Ovary (tissue), 9 donors: Measurements from ENCODE around the gene ACTN2. TPM values are rescaled to one million over a fixed set of nuclear protein-coding genes. Genes with fewer than 3 reads are reported as not detected.

Experiments
- DNase-seq, 5 donors: peaks; one replicate each; pipeline ENCODE4 v3.0.0-alpha.2; 2019 to 2020
- H3K27ac ChIP-seq, 2 donors: fragments of 200-600 bp; one replicate each; pipeline versions ENCODE4 v1.5.1 to v1.8.0; 2019 to 2022
- H3K27me3 ChIP-seq: fragments of 200-600 bp; one replicate; pipeline ENCODE4 v1.8.0; 2022
- H3K36me3 ChIP-seq: fragments of 200-600 bp; sonication (generic); one replicate; pipeline ENCODE4 v1.5.1; 2019
- H3K4me1 ChIP-seq: one replicate; pipeline ENCODE4 v1.8.1; 2013; ENCODE audit warnings: mild to moderate bottlenecking, moderate library complexity; ENCODE audit not compliant: insufficient read depth
- H3K4me3 ChIP-seq: fragments of 200-600 bp; sonication (generic); one replicate; pipeline ENCODE4 v1.5.1; 2017
- H3K9me3 ChIP-seq, 2 donors: fragments of 200-600 bp in 1 of 2; sonication (generic) in 1 of 2; one replicate each; pipeline versions ENCODE4 v1.5.1 to v1.8.1; 2013 to 2019; ENCODE audit warnings: mild to moderate bottlenecking in 1 of 2, moderate library complexity in 1 of 2
- EP300 ChIP-seq: sonication (generic); formaldehyde crosslinking; IDR thresholded peaks from one replicate; pipeline ENCODE4 v1.6.1; 2017; ENCODE audit warnings: antibody characterized with exemption
- POLR2A ChIP-seq: fragments of 450-650 bp; IDR thresholded peaks from one replicate; pipeline ENCODE4 v1.6.1; 2017; ENCODE audit warnings: antibody characterized with exemption, mild to moderate bottlenecking, moderate library complexity
- WGBS, 3 donors: extraction: QIAGEN DNeasy Blood & Tissue Kit in 1 of 3; methylation state at CpG; one replicate each; pipeline versions ENCODE4 v1.1.5 to v1.1.7; 2013 to 2017; 5-methylcytosine and 5-hydroxymethylcytosine counted together
- intact Hi-C, 4 donors: fragments of 100-400 bp; cut with DNase I; formaldehyde crosslinking; loops; one replicate each; pipeline versions ENCODE4 v1.11.0 to v1.15.1; 2022 to 2023
- polyA plus RNA-seq, 2 donors: library from polyadenylated mRNA; stranded (reverse); fragments of 200-250 nt in 1 of 2; fragments of 350-450 nt in 1 of 2; fragmentation: Illumina TruSeq in 1 of 2; extraction: RNeasy Lipid Tissue Mini Kit (QIAGEN cat#74804) in 1 of 2; gene quantifications; one replicate each; pipeline ENCODE4 v1.2.3, GENCODE V29; 2013 to 2014
- total RNA-seq, 7 donors: library from RNA; depleted of rRNA in 2 of 7; stranded (reverse); fragments of >200 nt in 2 of 7; fragmentation: NEBNext Ultra II Directional in 3 of 7; extraction: Animal tissue kit (Norgen Biotek cat#: 25700) in 3 of 7; gene quantifications; one replicate each; pipeline versions ENCODE4 v1.1.0 to v1.2.4, GENCODE V29; 2016 to 2023
- TF ChIP-seq, protein P1 (sequence below), 3 donors: fragments of 450-650 bp in 2 of 3; fragments of 200-600 bp in 1 of 3; IDR thresholded peaks; one replicate each; pipeline versions ENCODE4 v1.5.1 to v1.8.0; 2016 to 2022; ENCODE audit warnings: antibody characterized with exemption in 3 of 3, mild to moderate bottlenecking in 1 of 3
- donor health status: DM: no; HTN: no; CAD: no; lungs with moderate emphysema.
- donor health status: DM: no; HTN: no; CAD: no.
- donor health status: Bipolar disorder and iron deficiency.
- donor health status: DM: yes; HTN: yes; CAD: no.
- donor health status: DM: no; HTN: no; CAD: no.
- donor health status: DM: yes; HTN: yes; CAD: no.

ACTN2 gene
- total and polyA plus RNA-seq, 9 donors, result 0.34 to 2.7 (median 1.1) TPM

DNA sequence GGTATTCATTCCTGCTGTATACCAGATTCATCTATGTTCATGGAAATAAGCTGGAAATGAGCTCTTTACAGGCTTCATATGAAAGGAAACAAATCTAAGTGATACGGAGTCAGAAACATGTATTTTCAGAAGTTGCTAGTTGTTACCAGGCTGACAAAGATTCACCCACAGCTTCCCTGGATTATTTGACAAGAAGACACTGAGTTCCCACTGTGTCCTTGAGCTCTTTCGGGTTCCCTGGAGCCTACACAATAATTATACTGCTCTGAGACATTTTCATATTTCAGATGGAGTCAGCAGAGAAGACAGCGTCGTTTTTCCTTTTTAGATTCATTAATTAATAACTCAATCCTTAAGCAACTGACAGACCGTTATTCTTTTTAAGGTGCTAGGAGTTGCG lies 79.5 kb downstream of the ACTN2 start:
- 9 to 17% (median 11%) methylated on average over 6 of the region's 6 CpGs for WGBS, 3 donors
- no peak overlapping the region for H3K4me3 ChIP-seq
- peaks cover 1% of the 10 kb centered on the region for H3K4me1 ChIP-seq
- no peak for DNase-seq
- intact Hi-C loops, result no loop called here
- H3K36me3 ChIP-seq, result no peaks in the 10 kb centered on the region
- no peaks in the 10 kb centered on the region for H3K27me3 ChIP-seq
- H3K9me3 ChIP-seq, result no peaks in the 10 kb centered on the region
- no peak overlapping the region for H3K27ac ChIP-seq
- TF ChIP-seq, protein P1, sequence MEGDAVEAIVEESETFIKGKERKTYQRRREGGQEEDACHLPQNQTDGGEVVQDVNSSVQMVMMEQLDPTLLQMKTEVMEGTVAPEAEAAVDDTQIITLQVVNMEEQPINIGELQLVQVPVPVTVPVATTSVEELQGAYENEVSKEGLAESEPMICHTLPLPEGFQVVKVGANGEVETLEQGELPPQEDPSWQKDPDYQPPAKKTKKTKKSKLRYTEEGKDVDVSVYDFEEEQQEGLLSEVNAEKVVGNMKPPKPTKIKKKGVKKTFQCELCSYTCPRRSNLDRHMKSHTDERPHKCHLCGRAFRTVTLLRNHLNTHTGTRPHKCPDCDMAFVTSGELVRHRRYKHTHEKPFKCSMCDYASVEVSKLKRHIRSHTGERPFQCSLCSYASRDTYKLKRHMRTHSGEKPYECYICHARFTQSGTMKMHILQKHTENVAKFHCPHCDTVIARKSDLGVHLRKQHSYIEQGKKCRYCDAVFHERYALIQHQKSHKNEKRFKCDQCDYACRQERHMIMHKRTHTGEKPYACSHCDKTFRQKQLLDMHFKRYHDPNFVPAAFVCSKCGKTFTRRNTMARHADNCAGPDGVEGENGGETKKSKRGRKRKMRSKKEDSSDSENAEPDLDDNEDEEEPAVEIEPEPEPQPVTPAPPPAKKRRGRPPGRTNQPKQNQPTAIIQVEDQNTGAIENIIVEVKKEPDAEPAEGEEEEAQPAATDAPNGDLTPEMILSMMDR (IDR thresholded peaks at IDR 0.05), result no peak
- no peak for TF ChIP-seq POLR2A
- TF ChIP-seq EP300, result no peak

DNA sequence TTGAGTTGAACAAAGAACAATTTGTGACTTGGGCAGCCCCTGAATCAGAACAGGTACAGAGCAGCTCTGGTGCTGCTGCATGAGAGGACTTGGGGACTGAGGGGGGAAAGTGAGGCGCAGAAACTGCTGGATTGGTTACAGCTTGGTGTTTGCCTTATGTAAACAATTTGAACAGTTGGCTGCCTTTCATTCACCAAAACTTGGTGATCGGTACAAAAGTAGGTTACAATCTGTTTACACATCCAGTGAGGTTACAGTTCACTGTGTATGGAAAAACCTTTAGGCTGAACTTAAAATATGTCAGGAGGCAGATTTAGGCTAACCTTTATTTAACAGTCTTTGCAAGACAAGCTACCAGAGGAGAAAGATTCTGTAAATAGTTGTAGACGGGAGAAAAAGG lies 80.2 kb downstream of the ACTN2 start:
- DNase-seq, result no peak
- H3K36me3 ChIP-seq, result no peaks in the 10 kb centered on the region
- peaks cover 1% of the 10 kb centered on the region for H3K4me1 ChIP-seq
- intact Hi-C loops, result no loop called here
- no peak for TF ChIP-seq EP300
- TF ChIP-seq, protein P1 (IDR thresholded peaks at IDR 0.05), result no peak
- TF ChIP-seq POLR2A, result no peak
- H3K27me3 ChIP-seq, result no peaks in the 10 kb centered on the region
- 62 to 77% (median 70%) methylated on average over 3 of the region's 3 CpGs for WGBS, 3 donors
- no peak overlapping the region for H3K4me3 ChIP-seq
- H3K9me3 ChIP-seq, result no peaks in the 10 kb centered on the region
- no peak overlapping the region for H3K27ac ChIP-seq

DNA sequence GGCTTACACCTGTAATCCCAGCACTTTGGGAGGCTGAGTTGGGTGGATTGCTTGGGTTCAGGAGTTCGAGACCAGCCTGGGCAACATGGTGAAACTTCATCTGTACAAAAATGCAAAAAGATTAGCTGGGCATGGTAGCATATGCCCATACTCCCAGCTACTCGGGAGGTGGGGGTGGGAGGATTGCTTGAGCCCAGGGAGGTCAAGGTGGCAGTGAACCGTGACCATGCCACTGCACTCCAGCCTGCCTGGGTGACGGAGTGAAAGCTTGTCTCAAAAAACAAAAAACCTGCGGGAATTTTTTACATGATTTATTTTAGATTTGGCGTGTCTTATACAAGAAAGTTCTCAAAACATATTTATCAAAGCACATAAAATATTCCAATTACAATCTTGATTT lies 81.0 kb downstream of the ACTN2 start:
- TF ChIP-seq POLR2A (no peak), EP300 (no peak)
- TF ChIP-seq, protein P1 (IDR thresholded peaks at IDR 0.05), result no peak
- no peaks in the 10 kb centered on the region for H3K9me3 ChIP-seq
- H3K4me1 ChIP-seq, result peaks cover 1% of the 10 kb centered on the region
- no peaks in the 10 kb centered on the region for H3K27me3 ChIP-seq
- DNase-seq, result no peak
- 76 to 86% (median 83%) methylated on average over 6 of the region's 6 CpGs for WGBS, 3 donors
- intact Hi-C loops, result no loop called here
- no peaks in the 10 kb centered on the region for H3K36me3 ChIP-seq
- no peak overlapping the region for H3K27ac ChIP-seq
- H3K4me3 ChIP-seq, result no peak overlapping the region

DNA sequence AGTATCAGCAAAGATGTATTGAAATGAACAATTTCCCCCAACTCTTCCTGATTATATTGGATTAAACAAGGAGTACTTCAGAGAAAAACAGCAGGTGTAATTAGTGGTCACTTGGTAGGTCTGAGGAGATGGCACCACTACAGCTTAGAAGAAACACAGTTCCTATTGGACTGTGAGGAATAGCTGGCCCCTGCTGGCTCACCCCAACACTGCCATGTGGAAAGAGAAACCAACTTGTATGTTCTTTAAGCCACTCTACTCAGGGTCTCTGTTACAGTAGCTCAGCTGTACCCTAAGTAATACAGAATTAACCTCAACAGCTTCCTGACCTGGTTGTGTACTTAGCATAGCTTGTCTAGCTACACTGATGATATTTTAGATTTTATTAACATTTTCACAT lies 82.3 kb downstream of the ACTN2 start:
- TF ChIP-seq, protein P1 (IDR thresholded peaks at IDR 0.05), result no peak
- TF ChIP-seq POLR2A, result no peak
- intact Hi-C loops, result no loop called here

DNA sequence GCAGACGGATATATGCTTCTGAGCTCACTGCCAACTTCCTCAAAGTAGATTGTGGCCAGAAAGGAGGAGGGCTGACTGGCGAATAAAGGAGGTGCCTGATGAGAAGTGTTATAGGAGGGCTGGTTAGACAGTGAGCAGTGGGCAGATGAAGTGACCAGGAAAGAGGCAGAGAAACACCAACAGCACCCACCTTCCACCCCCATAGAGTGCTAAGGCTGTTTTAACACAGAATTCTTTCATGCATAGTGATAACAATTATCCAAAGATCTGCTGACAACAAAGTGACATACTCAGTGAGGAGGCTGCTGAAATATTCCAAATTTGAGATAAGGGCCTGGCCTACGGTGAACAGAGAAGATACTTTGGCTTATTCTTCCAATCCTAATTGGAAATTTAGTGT lies 87.6 kb downstream of the ACTN2 start:
- Histone ChIP-seq H3K27ac (no peak overlapping the region), H3K4me1 (no peaks in the 10 kb centered on the region), H3K36me3 (no peaks in the 10 kb centered on the region), H3K9me3 (no peaks in the 10 kb centered on the region), H3K27me3 (no peaks in the 10 kb centered on the region), H3K4me3 (no peak overlapping the region)
- TF ChIP-seq POLR2A, result no peak
- TF ChIP-seq EP300, result no peak
- TF ChIP-seq, protein P1 (IDR thresholded peaks at IDR 0.05), result no peak
- WGBS, 3 donors, result 76 to 89% (median 86%) methylated on average over 3 of the region's 3 CpGs
- no peak for DNase-seq
- intact Hi-C loops, result loop anchor here in 1 of 4 donors (10.0 kb wide), 1 partner anchor 169 kb away; the partner anchor contains the start of gene HEATR1

More for the DNA sequence above, 82.3 kb downstream of the ACTN2 start:
- H3K4me3 ChIP-seq, result no peak overlapping the region
- no peaks in the 10 kb centered on the region for H3K36me3 ChIP-seq
- H3K4me1 ChIP-seq, result peaks cover 1% of the 10 kb centered on the region
- no peak overlapping the region for H3K27ac ChIP-seq
- H3K27me3 ChIP-seq, result no peaks in the 10 kb centered on the region
- no peaks in the 10 kb centered on the region for H3K9me3 ChIP-seq
- no peak for DNase-seq
